ENCODE results near the gene NBPF11.

- TF ChIP-seq CTCF (conservative IDR thresholded peaks at IDR 0.05 in 1 of 2, IDR thresholded peaks at IDR 0.05 in 1 of 2; ENCODE audit: low read depth in 1 of 2, low read length in 2 of 2), result no peak
- TF ChIP-seq EZH2 (IDR thresholded peaks at IDR 0.05; ENCODE audit: low read length, missing control alignments), result no peak
These were observed 14.7 kb upstream of the NBPF11 start for GRCh38 chr1:148166558-148167492.
